Subcutaneous adipose tissue (tissue), 4 donors: ENCODE results near the gene GDPD3. TPM values are rescaled to one million over a fixed set of nuclear protein-coding genes. Genes with fewer than 3 reads are reported as not detected.

Source experiments
- CTCF ChIP-seq: fragments of 450-650 bp; IDR thresholded peaks from one replicate; pipeline ENCODE4 v1.5.1; 2016; ENCODE audit warnings: low read depth, mild to moderate bottlenecking, control low read depth, antibody characterized with exemption, moderate library complexity
- total RNA-seq, 4 donors: library from RNA; depleted of rRNA; stranded (reverse); fragments of >200 nt; gene quantifications; one replicate each; pipeline ENCODE4 v1.1.0, GENCODE V29; 2016

GDPD3 gene
- total RNA-seq, 4 donors from 2014 or later = 2.5 to 3.6 (median 2.8) TPM

DNA sequence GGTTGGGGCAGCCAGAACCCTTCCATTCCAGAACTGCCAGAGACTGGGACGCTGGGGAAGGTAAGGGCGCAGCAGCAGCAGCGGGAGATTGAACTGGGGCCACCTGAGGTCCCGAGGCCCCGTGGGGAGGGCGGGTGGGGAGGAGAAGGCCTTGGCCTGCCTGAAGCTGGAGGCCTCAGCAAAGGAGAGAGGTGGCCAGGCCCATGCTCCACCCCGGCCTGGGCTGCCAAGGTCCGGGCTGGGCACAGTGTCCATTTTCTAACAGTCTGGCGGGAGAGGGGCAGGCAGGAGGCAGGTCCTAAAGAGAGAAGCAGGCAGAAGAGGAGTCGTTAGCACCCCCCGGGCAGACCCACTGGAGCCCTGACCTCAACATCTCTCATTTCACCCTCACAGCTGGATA, 1.1 kb upstream of the GDPD3 start:
- TF ChIP-seq CTCF = no peak

DNA sequence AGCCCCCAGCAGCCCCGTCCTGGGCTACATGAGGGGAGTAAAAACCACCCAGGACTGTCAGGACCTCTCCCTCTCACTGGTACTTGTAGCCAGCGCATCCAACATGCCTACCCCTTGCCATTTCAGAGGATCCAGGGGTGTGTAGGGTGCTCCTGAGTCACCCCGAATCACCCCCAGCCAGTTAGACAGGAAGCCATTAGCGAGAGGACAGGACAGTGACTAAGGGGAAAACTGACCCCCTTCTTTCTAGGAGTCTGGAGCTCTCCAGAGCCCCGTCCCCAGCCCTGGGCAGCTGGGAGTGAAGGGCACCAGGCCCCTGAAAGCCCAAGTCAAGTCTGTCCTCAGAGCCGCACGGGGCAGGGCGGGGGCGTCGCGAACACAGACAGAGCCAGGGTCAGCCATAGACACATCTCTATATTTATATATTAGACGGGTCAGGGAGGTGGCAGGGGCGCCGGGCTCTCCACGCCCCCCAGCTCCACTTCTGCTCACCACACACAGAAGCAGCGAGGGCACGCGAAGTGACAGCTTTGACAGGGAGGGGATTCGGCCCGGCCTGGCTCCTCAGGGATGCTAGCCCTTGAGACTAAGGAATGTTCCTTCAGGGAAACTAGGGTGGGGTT, 485 bp upstream of the GDPD3 start:
- TF ChIP-seq CTCF = no peak

GRCh38 chr16:30112197-30113030, 923 bp downstream of the GDPD3 start:
- TF ChIP-seq CTCF = no peak

DNA sequence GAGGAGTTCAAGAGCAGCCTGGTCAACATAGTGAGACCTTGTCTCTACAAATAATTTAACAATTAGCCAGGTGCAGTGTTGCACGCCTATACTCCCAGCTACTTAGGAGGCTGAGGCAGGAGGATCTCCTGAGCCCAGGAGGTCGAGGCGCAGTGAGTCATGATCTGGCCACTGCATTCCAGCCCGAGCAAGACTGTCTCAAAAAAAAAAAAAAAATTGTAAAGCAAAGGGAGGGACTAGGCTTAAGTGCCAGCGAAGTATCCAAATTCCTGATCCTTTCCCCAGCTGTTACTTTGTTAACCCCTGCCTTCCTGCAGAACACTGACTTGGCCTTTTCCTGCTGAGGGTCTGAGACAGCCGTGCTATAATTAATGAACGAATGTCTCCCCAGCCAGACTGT, 2.7 kb downstream of the GDPD3 start:
- TF ChIP-seq CTCF = no peak

- no peak for TF ChIP-seq CTCF
Measured at GRCh38 chr16:30108059-30108850, 5.1 kb downstream of the GDPD3 start.

DNA sequence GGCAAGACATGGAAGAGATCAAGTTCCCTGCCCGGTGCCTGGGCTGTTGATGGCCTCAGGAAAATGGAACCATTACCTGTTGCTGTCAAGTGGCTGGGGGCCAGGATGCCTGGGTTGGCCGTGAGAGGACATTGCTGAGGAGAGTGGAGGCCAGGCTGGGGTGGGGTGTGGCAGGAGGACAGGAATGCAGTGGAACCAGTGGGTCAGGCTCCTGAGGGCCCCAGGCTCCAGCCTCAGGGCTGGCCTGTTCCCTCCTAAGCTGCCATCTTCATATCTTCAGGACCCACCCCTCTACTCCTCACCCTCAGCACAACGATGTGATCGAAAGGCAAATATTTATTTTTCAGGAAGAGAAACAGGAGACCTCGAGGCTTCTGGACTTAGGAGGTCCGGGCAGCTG, 8.8 kb downstream of the GDPD3 start:
- no peak for TF ChIP-seq CTCF

DNA sequence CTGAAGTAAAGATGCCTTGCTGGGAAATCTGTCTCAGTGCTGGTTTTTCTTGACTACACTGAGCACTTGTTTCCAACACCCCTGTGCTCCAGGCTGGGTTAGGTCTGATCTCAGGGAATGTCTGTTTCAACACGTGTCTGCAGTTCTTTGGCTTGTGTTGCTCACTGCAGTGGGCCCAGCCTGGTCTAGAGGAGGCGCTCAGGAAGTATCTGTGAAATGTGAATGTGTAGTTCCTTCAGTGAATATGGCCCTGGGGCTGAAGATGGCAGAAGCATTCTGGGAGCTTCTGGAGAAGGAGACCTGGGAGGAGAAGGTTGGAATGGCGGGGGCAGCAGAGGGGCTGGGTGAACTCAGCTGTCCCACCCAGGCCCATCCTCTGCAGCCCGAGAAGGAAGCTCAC, 9.2 kb downstream of the GDPD3 start:
- no peak for TF ChIP-seq CTCF
